ENCODE data around the gene KLRF2.

The KLRF2 gene

GRCh38 chr12:9941838-9942237 lies 60.5 kb downstream of the KLRF2 start:
- no peak for DNase-seq

- DNase-seq, result no peak
Measured at GRCh38 chr12:9943240-9943639, 62.0 kb downstream of the KLRF2 start.

GRCh38 chr12:9944391-9944790 lies 63.1 kb downstream of the KLRF2 start:
- no peak for DNase-seq
